GM19372 (cell line): ENCODE results near the gene PYGB.

Experiments
- ATAC-seq: cut with Tn5 transposase; IDR thresholded peaks from one replicate; pipeline ENCODE4 v1.9.1; 2021; ENCODE audit warnings: mild to moderate bottlenecking, low read depth, moderate library complexity; ENCODE audit not compliant: unreplicated experiment

The PYGB gene

DNA sequence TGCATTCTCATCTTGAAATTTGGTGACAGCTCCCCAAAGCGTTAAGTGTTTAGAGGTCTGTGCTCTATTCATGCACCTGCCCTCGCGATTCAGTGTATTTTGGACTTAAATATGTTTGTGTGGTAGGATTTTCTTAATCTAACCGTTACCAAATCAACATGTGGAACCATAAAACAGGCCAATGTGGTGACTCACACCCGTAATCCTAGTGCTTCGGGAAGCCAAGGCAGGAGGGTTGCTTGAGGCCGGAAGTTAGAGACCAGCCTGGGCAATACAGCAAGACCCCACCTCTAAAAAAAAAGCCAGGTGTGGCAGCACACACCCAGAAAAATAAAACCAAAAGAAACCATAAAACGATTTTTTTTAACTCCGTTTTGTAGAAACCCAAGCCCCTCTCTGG lies 31.5 kb downstream of the PYGB start:
- no peak for ATAC-seq

DNA sequence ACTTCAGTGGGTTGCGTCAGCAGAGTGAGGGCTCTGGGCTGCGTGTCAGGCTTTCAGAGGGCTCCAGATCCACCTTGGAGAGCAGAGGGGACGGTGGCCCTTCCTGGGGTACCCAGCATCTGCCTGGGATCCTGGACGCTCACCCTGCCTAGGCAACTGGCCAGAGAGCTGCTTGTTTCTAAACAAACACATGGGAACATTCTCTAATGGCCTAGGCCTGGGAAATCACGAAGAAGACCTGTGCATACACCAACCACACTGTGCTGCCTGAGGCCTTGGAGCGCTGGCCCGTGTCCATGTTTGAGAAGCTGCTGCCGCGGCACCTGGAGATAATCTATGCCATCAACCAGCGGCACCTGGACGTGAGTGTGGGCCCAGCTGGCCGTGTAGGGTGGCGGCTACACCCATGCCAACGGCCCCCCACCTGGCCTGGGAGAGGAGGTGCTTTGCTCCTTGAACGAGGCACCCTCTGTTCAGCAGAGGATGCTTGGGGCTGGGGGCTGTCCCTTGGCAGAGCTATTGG lies 32.2 kb downstream of the PYGB start:
- no peak for ATAC-seq

DNA sequence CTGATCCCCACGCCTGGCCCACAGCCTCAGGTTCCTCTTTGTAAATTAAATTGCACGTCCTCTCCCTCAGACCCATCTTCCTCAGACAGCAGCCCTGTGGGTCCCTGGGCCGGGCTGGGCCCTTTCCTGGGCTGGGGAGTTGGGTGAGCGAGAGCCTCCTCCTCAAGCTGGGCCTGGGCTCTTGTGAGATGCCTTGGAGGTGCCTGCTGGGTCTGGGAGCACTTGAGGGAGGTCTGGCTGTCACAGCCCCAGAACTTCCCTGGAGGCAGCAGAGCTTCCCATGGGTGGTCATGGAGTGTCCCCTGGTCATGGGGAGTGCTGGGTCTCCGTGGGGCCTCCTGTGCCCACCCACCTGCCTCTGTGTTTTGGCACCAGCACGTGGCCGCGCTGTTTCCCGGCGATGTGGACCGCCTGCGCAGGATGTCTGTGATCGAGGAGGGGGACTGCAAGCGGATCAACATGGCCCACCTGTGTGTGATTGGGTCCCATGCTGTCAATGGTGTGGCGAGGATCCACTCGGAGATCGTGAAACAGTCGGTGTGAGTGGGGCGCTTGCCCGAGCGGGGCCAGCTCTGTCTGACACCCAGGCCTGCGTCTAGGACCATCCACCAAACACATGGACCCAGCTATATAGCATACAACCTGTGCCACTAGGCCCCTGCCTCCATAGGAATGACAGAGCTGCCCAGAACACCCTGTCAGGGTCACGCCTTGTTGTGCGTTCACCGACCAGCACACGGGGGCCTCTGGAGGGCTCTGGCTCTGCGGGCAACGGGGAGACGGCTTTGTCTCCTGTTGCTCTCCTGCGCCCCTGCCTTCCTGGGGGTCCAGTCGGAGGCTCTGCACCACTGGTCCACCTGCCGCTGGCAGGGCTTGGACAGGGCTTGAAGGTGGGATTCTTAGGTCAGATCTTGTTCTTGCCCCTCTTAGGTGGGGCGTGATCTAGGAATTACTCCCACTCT lies 33.0 kb downstream of the PYGB start:
- ATAC-seq: no peak

DNA sequence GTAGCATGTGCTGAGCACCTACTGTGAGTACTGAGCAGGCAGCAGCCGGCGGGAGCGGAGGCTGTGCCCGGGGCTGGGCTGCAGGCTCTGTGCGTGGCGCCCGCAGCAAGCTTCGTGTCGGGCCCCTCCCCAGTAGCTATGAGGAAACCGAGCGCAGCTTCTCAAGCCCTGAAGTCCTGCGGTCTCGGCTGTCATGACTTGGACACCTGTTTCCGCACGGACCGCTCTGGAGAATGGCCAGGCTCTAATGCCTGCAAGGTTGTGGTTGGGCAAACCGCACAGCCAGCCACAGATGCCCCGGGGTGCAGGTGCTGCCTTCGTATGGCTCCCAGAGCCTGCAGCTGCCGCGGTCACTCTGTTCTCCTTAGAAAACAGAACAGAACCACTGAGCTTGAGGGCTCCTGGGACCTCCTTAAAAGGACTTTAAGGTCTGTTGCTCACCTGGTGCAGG lies 33.7 kb downstream of the PYGB start:
- ATAC-seq: no peak

DNA sequence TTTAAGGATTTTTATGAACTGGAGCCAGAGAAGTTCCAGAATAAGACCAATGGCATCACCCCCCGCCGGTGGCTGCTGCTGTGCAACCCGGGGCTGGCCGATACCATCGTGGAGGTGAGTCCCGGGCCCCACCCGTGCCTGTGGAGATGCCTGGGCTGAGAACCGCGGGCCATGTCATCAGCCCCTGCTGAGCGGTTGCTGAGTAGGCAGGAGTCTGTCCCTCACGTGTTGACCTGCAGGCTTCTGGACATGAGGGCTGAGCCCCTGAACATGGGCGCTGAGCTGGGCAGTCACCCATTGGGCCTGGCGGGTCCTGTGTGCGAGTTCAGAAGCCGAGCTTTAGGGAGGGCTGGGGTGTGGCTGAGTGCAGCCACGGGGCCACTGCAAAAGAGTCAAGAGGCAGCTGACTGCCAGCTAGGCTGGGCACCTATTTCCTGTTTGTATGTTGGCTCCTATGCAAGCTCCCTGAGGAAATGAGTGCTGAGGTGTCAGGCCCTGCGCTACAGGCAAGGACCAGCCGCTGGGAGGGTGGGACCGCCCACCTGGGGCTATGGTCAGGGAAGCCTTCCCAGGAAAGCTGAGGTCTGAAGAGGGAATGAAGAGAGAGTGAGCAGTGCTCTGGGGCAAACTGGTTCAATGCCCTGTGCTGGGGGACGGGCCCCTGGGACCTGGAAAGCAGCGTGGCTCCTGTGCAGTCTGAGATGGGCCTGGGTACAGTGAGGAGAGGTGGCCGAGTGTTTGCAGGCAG lies 34.3 kb downstream of the PYGB start:
- no peak for ATAC-seq

DNA sequence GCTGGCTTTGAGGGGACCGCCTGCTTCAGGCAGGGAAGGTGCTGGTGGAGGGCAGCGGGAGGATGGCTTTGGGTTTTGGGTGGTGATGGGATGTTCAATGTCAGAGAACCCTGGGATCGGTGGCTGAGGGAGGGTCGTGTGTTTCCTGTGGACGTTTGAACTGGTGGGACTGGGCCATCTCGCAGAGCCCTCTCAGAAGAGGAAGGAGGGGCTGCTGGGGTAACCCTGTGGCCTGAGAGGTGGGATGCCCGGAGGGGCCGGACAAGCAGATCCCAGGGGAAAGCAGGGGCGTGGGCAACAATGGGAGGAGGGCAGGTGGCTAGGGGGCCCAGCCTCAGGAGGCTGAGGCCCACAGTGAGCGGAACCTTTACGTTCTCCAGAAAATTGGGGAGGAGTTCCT lies 34.9 kb downstream of the PYGB start:
- no peak for ATAC-seq

DNA sequence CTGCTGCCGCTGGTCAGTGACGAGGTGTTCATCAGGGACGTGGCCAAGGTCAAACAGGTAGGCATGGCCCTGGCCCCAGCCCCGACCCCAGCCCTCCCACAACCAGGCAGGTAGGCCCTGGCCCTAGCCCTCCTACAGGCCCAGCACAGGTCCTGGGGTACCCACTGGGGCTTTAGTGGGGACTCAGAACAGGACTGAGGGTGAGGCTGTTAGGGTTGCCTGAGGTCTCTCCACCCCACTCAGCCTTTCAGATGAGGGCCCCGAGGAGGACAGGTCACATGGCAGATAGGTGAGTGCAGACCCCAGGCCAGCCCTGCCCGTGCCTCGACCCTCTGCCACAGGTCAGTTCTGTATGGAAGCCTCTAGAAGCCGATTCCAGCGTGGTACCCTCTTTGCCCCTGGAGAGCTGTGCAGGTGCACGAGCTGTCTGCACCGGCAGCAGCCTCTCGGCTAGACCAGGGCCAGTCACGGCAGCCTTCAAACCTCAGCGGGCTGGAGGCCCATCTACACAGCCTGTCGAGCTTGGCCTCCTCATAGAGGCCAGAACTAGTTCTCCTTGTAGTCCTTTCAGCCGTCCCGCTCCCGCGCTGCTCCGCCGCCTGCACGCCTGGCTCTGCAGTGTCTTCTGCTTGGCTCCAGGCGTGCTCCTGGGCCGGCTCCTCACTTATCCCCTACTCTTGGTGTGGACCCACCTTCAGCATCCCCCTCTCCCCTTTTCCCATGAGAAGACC lies 35.5 kb downstream of the PYGB start:
- no peak for ATAC-seq

DNA sequence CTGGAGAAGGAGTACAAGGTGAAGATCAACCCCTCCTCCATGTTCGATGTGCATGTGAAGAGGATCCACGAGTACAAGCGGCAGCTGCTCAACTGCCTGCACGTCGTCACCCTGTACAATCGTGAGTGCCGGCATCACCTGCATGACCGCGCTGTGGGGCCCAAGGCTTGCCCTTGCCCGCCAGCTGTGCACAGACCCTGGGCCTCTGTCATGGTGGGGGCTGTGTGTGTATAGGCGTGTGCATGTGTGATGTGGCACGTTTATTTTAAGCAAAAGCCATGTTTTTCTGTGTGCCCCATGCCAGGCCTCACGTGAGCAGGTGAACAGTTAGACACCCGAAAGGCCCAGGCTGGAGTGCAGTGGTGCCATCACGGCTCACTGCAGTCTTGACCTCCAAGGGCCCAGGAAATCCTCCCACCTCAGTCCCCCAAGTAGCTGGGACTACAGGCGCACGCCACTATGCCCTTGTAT lies 36.3 kb downstream of the PYGB start:
- ATAC-seq: no peak

DNA sequence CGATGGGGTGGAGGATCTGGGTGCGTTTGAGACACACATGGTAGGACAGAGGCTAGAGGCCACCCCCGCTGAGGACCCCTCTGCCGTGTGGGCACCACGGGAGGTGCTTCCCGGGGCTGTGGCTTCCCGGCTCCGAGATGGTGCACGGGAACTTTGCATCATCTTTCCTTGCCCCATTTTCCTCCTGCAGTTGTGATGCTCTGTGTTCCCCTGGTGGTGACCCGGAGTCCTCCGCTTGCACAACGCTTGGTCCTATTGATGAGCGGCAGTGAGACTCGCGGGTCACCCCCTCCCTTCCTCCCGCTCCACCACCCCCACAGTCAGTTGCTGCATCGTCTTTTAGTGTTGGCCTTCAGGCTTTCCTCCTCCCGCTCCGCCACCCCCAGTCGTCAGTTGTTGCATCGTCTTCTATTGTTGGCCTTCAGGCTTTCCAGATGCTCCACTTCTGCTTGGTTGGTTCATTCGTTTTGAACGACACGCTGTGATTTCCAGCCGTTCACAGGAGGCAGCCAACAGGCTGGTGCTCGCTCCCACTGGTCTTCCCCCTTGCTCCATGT lies 37.3 kb downstream of the PYGB start:
- no peak for ATAC-seq

DNA sequence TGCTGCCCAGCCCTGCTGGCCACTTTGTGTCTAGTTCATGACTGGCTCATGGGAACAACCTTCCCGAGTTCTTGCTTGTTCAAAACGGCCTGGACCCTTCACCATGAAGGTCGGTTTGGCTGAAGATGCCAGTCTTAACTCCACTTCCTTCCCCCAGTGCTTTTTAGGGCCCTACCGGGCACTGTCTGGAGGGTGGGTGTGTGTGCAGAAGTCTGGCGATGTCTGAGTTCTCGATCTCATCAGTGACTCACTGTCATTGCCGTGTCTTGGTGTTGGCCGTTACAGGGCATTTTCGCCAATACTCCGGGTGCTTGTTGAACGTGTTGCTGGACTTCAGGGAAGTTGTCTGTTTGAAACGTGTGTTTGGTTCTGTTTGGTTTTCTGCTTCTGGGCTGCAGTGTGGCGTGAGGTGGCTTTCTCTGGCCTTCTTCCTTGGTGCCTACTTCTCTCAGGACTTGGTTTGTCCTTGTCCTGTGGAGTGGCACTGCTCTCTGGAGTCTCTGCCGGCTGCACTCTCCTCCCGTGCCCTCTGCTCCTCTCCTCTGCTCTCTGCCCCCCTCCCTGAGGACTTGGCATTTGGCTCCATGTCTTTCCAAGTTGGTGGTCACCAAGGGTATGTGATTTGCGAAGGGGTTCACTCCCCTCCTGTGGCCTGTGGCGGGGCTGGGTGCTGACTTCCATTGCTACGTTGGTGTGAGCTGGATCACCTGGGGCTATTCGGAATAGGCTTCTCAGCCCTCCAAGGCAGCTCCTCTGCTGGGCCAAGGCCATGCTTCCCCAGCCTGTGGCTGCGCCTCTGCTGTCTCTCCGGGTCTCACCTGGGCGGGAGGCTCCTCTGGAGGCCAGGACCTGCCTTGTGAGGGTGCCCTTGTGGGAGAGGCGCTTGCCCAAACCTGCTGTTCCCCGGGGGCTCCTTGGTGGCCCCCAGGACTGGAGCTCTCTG lies 38.2 kb downstream of the PYGB start:
- no peak for ATAC-seq

DNA sequence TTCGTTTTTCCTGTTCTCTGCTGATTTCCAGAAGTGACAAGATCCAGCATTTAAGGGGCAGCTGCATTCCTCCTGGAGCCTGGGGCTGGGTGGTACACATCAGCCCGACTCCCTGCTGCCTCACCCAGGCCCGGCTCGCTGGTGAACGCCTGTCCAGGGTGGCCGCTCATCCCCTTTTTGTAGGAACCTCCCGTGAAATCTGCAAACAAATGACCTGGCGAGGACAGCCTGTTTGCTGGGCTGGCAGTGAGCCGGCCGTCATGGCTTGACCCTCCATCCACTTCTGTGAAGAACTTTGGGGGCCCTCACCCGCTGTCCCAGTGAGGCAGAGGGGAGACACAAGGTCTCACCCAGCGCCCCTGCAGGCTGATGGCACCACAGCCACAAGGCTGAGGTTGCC lies 39.0 kb downstream of the PYGB start:
- no peak for ATAC-seq

DNA sequence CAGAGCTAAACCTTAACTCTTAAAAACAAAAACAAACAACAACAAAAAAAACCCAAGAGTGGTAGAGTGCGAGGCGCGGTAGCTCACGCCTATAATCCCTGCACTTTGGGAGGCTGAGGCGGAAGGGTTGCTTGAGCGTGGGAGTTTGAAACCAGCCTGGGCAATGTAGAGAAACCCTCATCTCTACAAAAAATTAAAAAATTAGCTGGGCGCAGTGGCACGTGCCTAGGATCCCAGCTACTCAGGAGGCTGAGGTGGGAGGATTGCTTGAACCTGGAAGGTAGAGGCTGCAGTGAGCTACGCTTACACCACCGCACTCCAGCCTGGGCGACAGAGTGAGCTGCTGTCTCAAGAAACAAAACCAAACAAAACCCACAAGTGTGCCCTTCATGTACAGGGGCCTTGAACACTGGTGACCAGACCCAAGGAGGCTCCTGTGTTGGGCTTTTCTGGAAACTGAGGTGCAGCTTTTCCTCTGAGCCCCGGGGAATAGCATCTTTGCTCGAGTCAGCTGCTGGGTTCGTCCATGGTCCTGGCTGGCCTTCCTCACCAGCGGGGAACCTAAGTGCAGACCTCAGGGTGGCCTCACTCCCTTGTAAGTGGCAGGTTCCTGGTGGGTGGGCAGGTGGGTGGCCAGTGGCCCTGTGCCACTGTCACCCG lies 39.9 kb downstream of the PYGB start:
- no peak for ATAC-seq

DNA sequence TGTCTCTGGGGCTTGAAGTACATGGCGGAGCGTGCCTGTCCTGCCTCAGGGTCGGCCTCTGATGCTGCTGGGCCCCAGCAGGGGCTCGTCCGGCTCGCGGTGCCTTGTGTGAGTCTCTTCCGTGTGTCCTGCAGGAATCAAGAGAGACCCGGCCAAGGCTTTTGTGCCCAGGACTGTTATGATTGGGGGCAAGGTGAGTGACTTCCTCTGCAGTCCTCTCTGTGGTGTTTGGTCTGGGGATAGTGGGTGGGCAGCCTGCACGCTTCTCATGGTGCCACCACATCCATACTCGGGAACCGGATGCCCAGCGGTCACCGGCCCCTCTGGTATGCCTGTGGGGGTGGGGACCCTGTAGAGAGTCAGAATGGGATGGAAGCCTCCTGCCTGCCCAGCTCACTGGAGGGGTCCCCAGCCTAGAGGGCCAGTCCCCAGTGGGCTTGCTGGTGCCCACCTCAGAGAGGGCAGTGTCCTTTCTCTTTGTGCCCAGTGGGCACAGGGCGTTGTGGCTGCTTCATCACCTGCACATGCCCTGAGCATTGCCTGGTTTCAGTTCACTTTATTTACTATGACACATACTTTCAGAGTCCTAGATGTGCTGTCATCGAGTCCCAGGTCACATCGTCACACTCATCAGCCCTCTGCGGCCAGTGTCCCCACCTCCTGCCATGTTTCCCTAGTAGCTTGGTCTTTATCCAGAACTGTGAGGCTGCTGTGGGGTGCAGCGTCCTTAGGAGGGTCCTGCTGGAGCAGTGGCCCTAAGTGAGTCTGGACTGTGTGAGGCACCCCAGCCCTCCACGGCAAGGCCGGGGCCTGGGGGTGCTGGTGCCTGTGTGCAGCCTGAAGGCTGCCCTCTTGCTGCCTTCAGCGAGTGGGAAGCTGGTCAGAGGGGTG lies 40.7 kb downstream of the PYGB start:
- ATAC-seq: peak; percentile 96

DNA sequence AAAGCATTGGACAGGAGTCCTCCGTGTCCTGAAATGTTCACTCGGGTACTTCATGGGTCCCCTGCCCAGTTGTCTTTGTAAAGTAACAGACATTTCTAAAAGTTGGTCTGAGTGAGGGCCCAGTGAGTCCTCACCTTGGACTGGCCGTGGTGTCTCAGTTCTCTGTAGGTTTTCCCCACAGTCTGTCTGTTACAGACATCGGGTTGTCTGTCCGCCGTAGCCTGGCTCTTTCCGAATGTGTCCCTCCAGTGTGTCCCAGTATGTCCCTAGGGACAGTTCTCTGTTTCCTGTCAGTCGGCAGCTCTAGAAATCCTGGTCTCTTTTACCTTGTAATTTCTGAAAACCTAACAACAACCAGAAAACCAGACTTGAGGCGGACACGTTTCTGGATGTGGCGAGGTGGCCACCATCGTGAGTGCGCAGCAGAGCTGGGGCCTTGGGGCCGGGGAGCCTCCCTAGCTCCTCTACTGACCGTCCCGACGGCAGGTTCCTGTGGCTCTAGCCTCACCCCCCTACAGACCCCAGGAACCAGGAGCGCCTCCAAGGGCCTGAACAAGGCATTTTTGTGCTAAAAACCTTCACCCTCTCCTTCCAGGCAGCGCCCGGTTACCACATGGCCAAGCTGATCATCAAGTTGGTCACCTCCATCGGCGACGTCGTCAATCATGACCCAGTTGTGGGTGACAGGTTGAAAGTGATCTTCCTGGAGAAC lies 42.2 kb downstream of the PYGB start:
- no peak for ATAC-seq

DNA sequence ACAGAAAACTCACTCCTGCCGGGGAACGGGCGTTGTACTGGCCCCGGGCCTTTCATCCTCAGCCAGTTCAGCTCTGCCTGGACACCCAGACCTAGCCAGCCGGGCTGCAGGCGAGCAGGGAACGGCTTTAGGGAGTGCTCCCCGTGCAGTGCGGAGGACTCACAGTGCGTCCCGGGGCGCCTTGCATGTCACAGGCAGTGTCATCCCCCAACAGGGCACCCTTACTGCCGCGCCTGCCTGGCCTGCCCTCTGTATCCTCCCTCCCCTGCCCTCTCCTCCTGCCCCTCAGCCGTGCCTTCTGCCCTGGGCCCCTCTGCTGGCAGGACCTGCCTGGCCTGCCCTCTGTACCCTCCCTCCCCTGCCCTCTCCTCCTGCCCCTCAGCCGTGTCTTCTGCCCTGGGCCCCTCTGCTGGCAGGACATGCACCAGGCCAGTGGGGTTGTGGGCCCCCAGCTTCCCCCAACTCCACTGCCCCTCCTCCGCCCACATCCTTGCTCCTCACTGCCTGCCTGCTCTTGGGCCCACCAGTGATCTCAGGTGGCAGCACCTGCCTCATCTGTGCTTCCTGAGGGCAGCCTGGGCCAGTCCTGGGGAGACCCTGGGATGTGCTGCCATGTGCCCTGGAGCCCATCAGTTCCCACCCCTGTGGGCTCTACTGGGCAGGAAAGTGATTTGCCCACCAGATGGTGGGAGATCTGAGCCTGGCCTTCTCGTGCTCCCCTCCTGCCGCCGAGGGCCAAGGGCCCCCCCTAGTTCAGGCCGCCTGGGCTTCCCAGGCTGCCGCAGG lies 43.0 kb downstream of the PYGB start:
- ATAC-seq: no peak

DNA sequence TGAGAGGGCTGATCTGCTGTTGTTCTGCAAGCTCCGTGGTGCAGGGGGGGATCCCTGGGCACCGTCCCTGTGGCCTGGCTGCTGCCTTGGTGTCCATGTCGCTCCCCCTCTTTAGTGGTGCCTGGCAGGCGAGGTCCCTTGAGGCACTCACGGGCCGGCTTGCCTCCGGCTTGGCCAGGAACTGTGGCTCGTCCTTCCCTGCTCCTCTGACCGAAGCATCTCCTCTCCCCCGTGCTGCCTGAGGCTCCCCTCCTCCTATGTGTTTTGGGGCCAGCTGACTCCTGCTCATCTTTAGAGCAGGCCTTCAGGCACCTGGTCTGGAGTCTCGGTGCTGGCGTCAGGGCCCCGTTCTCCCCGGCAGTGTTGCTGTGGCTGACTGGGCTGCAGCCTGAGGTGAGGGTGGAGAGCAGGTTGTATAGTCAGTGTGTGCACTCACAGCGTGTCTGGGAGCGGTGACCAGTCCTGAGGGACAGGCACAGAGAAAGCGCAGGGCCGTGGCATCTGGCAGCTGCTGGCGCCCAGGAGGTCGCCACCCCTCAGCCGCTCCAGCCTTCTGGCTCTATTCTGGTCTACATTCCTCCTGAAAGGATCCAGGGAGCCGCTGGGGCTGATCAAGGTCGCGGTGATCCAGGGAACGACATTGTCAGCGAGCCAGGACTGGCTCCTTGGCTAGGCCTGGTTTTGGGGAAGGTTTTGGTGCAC lies 43.7 kb downstream of the PYGB start:
- ATAC-seq: no peak
